Endothelial cell of umbilical vein (primary cell): Measurements from ENCODE around the gene CCDC190.

Experiments used
- POLR2AphosphoS5 ChIP-seq: IDR thresholded peaks from 2 replicates; pipeline ENCODE4 v1.6.1; 2012; ENCODE audit warnings: low read depth, mild to moderate bottlenecking, control low read depth, low read length, moderate library complexity; ENCODE audit not compliant: insufficient read depth
- TF ChIP-seq, protein P1 (sequence below), 2 donors: IDR thresholded peaks; 1 replicate in 1 of 2; 2 replicates in 1 of 2; pipeline ENCODE4 v1.5.1; 2011; ENCODE audit warnings: low read length in 2 of 2, mild to moderate bottlenecking in 2 of 2, moderate library complexity in 2 of 2, control low read depth in 1 of 2, inconsistent platforms in 1 of 2, low read depth in 1 of 2; ENCODE audit not compliant: insufficient read depth in 1 of 2; ENCODE audit errors: extremely low read depth in 1 of 2

GRCh38 chr1:162847839-162848453 is 13.0 kb downstream of the CCDC190 start:
- TF ChIP-seq, protein P1, sequence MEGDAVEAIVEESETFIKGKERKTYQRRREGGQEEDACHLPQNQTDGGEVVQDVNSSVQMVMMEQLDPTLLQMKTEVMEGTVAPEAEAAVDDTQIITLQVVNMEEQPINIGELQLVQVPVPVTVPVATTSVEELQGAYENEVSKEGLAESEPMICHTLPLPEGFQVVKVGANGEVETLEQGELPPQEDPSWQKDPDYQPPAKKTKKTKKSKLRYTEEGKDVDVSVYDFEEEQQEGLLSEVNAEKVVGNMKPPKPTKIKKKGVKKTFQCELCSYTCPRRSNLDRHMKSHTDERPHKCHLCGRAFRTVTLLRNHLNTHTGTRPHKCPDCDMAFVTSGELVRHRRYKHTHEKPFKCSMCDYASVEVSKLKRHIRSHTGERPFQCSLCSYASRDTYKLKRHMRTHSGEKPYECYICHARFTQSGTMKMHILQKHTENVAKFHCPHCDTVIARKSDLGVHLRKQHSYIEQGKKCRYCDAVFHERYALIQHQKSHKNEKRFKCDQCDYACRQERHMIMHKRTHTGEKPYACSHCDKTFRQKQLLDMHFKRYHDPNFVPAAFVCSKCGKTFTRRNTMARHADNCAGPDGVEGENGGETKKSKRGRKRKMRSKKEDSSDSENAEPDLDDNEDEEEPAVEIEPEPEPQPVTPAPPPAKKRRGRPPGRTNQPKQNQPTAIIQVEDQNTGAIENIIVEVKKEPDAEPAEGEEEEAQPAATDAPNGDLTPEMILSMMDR (IDR thresholded peaks at IDR 0.05; ENCODE audit: extremely low read depth in 1 of 2, insufficient read depth in 1 of 2, low read depth in 1 of 2, low read length in 2 of 2): peak; percentile 78 to 82
- TF ChIP-seq POLR2AphosphoS5: no peak
